ENCODE data around the gene UBE2O.
A peak's percentile ranks its signal among the peaks of the same experiment; 100 is the strongest.

The UBE2O gene

DNA sequence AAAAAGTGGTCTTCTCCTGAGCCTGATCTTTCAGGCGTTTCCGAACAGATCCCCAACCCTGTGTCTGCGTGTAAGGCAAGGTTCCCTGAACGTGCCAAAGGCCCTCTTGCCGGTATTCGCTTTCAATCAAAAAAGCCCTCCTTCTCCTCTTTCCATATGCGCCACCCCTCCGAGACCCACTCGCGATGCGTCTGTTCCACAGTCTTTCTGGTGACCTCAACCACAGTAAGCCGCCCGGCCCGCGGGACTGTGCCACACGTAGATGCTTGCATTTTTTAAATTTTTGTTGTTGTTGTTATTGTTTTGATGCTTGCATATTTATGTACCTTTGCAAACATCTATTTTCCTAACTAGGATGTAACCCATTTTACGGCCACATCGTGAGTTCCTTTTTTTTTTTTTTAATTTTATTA, 98.6 kb downstream of the UBE2O start:
- DNase-seq, result no peak
- Histone ChIP-seq H3K9ac (ENCODE audit: low read length) (peak overlapping the region; percentile 86; the same call in 1 of the 2 replicates), H3K27ac (ENCODE audit: low read length) (peak overlapping the region; percentile 94), H3K9me2 (replicated peaks; ENCODE audit: insufficient read depth, low read length) (no peaks in the 10 kb centered on the region), H3K79me2 (ENCODE audit: low read length) (peaks cover 34% of the 10 kb centered on the region), H2AFZ (ENCODE audit: low read length) (peak overlapping the region; percentile 74), H3F3A (ENCODE audit: insufficient read depth, low read length) (0 out of 2 replicates have a peak, but pooled peaks cover 7% of the 10 kb centered on the region), H3K9me3 (replicated peaks; ENCODE audit: insufficient read depth, low read length) (no peaks in the 10 kb centered on the region), H3K4me2 (ENCODE audit: low read depth, low read length) (peak overlapping the region; percentile 81), H3K4me3 (ENCODE audit: low read length) (peak overlapping the region; percentile 93), H3K4me1 (ENCODE audit: low read length) (0 out of 2 replicates have a peak, but pooled peaks cover 5% of the 10 kb centered on the region), H3K27me3 (replicated peaks; ENCODE audit: insufficient read depth, low read length) (no peaks in the 10 kb centered on the region), H3K36me3 (replicated peaks; ENCODE audit: insufficient read depth, low read length) (no peaks in the 10 kb centered on the region), H4K20me1 (ENCODE audit: insufficient read depth, low read length) (no peaks in the 10 kb centered on the region)
- TF ChIP-seq EZH2 (optimal IDR thresholded peaks at IDR 0.05; ENCODE audit: low read depth, low read length), result no peak
- TF ChIP-seq, protein P1, sequence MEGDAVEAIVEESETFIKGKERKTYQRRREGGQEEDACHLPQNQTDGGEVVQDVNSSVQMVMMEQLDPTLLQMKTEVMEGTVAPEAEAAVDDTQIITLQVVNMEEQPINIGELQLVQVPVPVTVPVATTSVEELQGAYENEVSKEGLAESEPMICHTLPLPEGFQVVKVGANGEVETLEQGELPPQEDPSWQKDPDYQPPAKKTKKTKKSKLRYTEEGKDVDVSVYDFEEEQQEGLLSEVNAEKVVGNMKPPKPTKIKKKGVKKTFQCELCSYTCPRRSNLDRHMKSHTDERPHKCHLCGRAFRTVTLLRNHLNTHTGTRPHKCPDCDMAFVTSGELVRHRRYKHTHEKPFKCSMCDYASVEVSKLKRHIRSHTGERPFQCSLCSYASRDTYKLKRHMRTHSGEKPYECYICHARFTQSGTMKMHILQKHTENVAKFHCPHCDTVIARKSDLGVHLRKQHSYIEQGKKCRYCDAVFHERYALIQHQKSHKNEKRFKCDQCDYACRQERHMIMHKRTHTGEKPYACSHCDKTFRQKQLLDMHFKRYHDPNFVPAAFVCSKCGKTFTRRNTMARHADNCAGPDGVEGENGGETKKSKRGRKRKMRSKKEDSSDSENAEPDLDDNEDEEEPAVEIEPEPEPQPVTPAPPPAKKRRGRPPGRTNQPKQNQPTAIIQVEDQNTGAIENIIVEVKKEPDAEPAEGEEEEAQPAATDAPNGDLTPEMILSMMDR (IDR thresholded peaks at IDR 0.05; ENCODE audit: low read length), result no peak
- TF ChIP-seq EZH2phosphoT487 (IDR thresholded peaks at IDR 0.05; ENCODE audit: low read length), result no peak

DNA sequence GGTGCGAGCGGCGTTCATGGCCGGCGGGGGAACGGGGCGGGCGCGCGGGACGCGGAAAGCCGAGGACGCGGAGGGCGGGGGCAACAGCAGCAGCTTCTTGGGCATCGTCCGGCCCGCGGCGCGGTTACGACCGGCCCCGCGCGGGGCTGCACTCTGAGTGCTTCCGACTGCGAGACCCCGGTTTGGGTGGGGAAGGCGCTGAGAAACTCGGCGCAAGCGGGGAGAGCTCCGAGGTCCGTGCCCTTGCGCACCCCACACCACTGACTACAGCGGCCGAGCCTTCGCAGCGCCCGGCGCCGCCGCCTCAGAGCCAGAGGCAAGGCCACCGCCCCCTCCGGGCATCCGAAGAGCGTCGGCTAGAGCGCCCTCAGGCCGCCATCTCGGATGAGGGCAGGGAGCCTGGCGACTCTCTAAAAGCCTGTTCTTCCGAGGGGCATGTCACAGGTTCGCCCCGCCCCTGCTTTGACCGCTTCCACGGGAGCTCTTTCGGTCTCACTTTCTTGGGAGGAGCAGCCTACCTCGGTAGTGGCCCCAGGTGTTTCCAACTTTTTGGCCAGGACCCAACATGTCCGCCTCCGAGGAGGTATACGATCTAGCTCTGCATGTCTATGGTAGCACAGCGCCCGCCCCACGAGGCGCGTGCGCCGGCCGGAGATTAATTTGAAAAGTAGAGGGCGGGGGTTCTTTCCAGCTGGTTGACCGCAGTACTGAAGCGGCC, 99.2 kb downstream of the UBE2O start, which contains the start of gene PRPSAP1:
Gene PRPSAP1, minus strand, starts transcription at position 318 of the 718 bp plus-strand sequence. Its CDS starts 213 bp downstream, at position 105.
- Histone ChIP-seq H3K79me2 (ENCODE audit: low read length) (peaks cover 35% of the 10 kb centered on the region), H3K4me3 (ENCODE audit: low read length) (peak within 1 kb of the TSS; percentile 93), H3K4me2 (ENCODE audit: low read depth, low read length) (peak within 1 kb of the TSS; percentile 81), H3K9ac (ENCODE audit: low read length) (peak within 1 kb of the TSS; percentile 86), H4K20me1 (ENCODE audit: insufficient read depth, low read length) (no peaks in the 10 kb centered on the region), H3K4me1 (ENCODE audit: low read length) (0 out of 2 replicates have a peak, but pooled peaks cover 5% of the 10 kb centered on the region), H2AFZ (ENCODE audit: low read length) (peak within 1 kb of the TSS; percentile 74), H3K9me2 (replicated peaks; ENCODE audit: insufficient read depth, low read length) (no peaks in the 10 kb centered on the region), H3F3A (ENCODE audit: insufficient read depth, low read length) (0 out of 2 replicates have a peak, but pooled peaks cover 7% of the 10 kb centered on the region), H3K27me3 (replicated peaks; ENCODE audit: insufficient read depth, low read length) (no peaks in the 10 kb centered on the region), H3K27ac (ENCODE audit: low read length) (peak within 1 kb of the TSS; percentile 94), H3K36me3 (replicated peaks; ENCODE audit: insufficient read depth, low read length) (no peaks in the 10 kb centered on the region), H3K9me3 (replicated peaks; ENCODE audit: insufficient read depth, low read length) (no peaks in the 10 kb centered on the region)
- DNase-seq, result peak; percentile 95
- TF ChIP-seq EZH2 (optimal IDR thresholded peaks at IDR 0.05; ENCODE audit: low read depth, low read length), result no peak
- no peak for TF ChIP-seq EZH2phosphoT487 (IDR thresholded peaks at IDR 0.05; ENCODE audit: low read length)
- TF ChIP-seq, protein P1 (IDR thresholded peaks at IDR 0.05; ENCODE audit: low read length), result no peak

DNA sequence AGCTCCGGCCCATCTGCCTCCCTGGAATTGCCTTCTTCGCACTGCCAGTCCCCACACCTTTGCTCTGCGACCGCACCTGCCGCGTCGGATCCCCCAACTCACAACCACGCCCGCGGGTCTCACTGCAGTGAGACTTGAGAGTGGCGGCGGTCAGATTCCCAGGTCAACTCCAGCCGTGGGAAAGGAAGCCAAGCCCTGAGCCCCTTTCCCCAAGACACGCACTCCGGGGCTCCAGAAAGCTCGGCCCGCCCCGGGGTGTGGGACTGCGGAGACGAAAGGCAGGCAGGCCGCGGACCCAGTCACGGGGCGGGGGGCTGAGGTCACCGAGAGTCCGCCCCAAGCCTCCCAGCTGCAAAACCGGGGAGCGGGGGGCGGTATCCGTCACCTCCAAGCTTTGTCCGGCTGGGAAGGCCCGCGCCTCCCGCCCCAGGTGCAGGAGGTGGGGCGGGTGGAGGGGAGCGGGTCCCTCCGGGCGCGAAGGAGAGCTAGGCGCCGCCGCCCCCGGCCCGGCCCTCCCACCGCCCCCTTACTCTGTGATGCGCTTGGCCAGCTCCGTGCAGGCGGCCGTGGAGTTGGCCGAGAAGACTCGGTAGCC, 99.9 kb downstream of the UBE2O start:
- Histone ChIP-seq H3K27me3 (replicated peaks; ENCODE audit: insufficient read depth, low read length) (no peaks in the 10 kb centered on the region), H3K27ac (ENCODE audit: low read length) (peak overlapping the region; percentile 94; the same call in 1 of the 2 replicates), H4K20me1 (ENCODE audit: insufficient read depth, low read length) (no peaks in the 10 kb centered on the region), H3K36me3 (replicated peaks; ENCODE audit: insufficient read depth, low read length) (no peaks in the 10 kb centered on the region), H3K4me1 (ENCODE audit: low read length) (0 out of 2 replicates have a peak, but pooled peaks cover 5% of the 10 kb centered on the region), H3K79me2 (ENCODE audit: low read length) (peaks cover 37% of the 10 kb centered on the region), H3K9me3 (replicated peaks; ENCODE audit: insufficient read depth, low read length) (no peaks in the 10 kb centered on the region), H3F3A (ENCODE audit: insufficient read depth, low read length) (0 out of 2 replicates have a peak, but pooled peaks cover 7% of the 10 kb centered on the region), H3K9ac (ENCODE audit: low read length) (peak overlapping the region; percentile 86), H2AFZ (ENCODE audit: low read length) (peak overlapping the region; percentile 74), H3K4me3 (ENCODE audit: low read length) (peak overlapping the region; percentile 93), H3K4me2 (ENCODE audit: low read depth, low read length) (peak overlapping the region; percentile 81), H3K9me2 (replicated peaks; ENCODE audit: insufficient read depth, low read length) (no peaks in the 10 kb centered on the region)
- no peak for DNase-seq
- TF ChIP-seq EZH2phosphoT487 (IDR thresholded peaks at IDR 0.05; ENCODE audit: low read length), result no peak
- TF ChIP-seq, protein P1 (IDR thresholded peaks at IDR 0.05; ENCODE audit: low read length), result no peak
- TF ChIP-seq EZH2 (optimal IDR thresholded peaks at IDR 0.05; ENCODE audit: low read depth, low read length), result no peak

Data from MM.1S (cell line).